ENCODE measurements around the gene CDK19. TPM values are rescaled to one million over a fixed set of nuclear protein-coding genes. Genes with fewer than 3 reads are reported as not detected.
"Not testable (repeated sequence)": the region's sequence is repeated elsewhere in the genome, so short reads cannot be mapped to it uniquely, and the experiment has no call there.

CDK19 gene
- polyA plus RNA-seq, 1 of the 3 experiments (the other 2 are of a cell fraction): 6.5 TPM

DNA sequence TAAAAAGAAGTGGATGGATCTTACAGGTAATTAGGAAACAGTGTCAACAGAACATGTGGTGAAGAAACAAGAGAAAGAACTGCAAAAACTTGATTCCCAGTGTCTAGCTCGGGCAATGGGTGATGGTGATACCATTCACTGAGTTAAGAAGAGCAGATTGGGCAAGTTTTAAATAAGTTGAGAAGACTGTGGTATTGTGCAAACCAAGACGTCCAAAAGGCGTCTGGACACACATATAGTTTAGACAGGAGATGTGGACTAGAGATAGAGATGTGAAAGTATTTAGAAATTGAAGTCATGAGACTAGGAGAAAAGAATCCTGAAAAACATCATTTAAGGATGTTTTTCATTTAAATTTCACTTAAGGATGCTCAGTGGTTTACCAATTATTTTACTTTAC lies 53.9 kb downstream of the CDK19 start (continued):
- TF ChIP-seq, protein P1, sequence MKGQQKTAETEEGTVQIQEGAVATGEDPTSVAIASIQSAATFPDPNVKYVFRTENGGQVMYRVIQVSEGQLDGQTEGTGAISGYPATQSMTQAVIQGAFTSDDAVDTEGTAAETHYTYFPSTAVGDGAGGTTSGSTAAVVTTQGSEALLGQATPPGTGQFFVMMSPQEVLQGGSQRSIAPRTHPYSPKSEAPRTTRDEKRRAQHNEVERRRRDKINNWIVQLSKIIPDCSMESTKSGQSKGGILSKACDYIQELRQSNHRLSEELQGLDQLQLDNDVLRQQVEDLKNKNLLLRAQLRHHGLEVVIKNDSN (IDR thresholded peaks at IDR 0.05; ENCODE audit: borderline replicate concordance, low read depth): no peak
- TF ChIP-seq MEF2A (IDR thresholded peaks at IDR 0.05; ENCODE audit: borderline replicate concordance, low read depth): no peak
- TF ChIP-seq, protein P2, sequence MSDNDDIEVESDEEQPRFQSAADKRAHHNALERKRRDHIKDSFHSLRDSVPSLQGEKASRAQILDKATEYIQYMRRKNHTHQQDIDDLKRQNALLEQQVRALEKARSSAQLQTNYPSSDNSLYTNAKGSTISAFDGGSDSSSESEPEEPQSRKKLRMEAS (IDR thresholded peaks at IDR 0.05; ENCODE audit: low read depth): no peak
- TF ChIP-seq TEAD4 (IDR thresholded peaks at IDR 0.05; ENCODE audit: borderline replicate concordance, insufficient read depth): no peak
- TF ChIP-seq, protein P3, sequence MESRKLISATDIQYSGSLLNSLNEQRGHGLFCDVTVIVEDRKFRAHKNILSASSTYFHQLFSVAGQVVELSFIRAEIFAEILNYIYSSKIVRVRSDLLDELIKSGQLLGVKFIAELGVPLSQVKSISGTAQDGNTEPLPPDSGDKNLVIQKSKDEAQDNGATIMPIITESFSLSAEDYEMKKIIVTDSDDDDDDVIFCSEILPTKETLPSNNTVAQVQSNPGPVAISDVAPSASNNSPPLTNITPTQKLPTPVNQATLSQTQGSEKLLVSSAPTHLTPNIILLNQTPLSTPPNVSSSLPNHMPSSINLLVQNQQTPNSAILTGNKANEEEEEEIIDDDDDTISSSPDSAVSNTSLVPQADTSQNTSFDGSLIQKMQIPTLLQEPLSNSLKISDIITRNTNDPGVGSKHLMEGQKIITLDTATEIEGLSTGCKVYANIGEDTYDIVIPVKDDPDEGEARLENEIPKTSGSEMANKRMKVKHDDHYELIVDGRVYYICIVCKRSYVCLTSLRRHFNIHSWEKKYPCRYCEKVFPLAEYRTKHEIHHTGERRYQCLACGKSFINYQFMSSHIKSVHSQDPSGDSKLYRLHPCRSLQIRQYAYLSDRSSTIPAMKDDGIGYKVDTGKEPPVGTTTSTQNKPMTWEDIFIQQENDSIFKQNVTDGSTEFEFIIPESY (IDR thresholded peaks at IDR 0.05; ENCODE audit: borderline replicate concordance, low read depth): no peak

DNA sequence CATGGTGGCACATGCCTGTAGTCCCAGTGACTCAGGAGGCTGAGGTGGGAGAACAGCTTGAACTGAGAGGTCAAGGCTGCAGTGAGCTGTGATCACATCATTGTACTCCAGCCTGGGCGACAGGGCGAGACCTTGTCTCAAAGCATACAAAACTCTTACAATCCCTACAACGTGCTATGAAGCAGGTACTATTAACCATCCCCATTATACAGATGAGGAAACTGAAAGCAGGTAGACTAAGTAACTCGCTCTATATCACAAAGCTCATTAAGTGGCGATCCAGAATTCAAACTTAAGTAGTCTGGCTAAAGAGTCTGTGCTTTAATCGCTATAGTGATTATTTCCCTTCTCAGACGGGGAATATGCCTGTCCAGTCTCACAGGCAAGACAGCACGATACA lies 54.7 kb downstream of the CDK19 start:
- no peak overlapping the region for H3K9ac ChIP-seq
- H3K9me2 ChIP-seq: no peaks in the 10 kb centered on the region
- no peaks in the 10 kb centered on the region for H3K9me3 ChIP-seq
- H3K4me1 ChIP-seq (ENCODE audit: control insufficient read depth in 1 of 2, insufficient read depth in 2 of 2, low read depth in 1 of 2, low read length in 1 of 2): no peaks in the 10 kb centered on the region
- ChIA-PET POLR2A (no interaction called here), CTCF (no interaction called here)
- no peak overlapping the region for H2AFZ ChIP-seq (ENCODE audit: low read depth)
- no peak overlapping the region for H3K4me2 ChIP-seq
- no peak overlapping the region for H3K27ac ChIP-seq (ENCODE audit: low read depth in 2 of 2, low read length in 1 of 2)
- H3K27me3 ChIP-seq (ENCODE audit: insufficient read depth): no peaks in the 10 kb centered on the region
- WGBS (ENCODE audit: low lambda C conversion rate): 98% methylated on average over 8 of the region's 8 CpGs
- H3K36me3 ChIP-seq (replicated peaks in 1 of 2; ENCODE audit: control insufficient read depth in 1 of 2, insufficient read depth in 2 of 2, low read length in 1 of 2): peaks cover 0 to 7% of the 10 kb centered on the region in 2 experiments
- TF ChIP-seq, protein P4, sequence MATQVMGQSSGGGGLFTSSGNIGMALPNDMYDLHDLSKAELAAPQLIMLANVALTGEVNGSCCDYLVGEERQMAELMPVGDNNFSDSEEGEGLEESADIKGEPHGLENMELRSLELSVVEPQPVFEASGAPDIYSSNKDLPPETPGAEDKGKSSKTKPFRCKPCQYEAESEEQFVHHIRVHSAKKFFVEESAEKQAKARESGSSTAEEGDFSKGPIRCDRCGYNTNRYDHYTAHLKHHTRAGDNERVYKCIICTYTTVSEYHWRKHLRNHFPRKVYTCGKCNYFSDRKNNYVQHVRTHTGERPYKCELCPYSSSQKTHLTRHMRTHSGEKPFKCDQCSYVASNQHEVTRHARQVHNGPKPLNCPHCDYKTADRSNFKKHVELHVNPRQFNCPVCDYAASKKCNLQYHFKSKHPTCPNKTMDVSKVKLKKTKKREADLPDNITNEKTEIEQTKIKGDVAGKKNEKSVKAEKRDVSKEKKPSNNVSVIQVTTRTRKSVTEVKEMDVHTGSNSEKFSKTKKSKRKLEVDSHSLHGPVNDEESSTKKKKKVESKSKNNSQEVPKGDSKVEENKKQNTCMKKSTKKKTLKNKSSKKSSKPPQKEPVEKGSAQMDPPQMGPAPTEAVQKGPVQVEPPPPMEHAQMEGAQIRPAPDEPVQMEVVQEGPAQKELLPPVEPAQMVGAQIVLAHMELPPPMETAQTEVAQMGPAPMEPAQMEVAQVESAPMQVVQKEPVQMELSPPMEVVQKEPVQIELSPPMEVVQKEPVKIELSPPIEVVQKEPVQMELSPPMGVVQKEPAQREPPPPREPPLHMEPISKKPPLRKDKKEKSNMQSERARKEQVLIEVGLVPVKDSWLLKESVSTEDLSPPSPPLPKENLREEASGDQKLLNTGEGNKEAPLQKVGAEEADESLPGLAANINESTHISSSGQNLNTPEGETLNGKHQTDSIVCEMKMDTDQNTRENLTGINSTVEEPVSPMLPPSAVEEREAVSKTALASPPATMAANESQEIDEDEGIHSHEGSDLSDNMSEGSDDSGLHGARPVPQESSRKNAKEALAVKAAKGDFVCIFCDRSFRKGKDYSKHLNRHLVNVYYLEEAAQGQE (IDR thresholded peaks at IDR 0.05; ENCODE audit: low read depth, low read length): no peak
- TF ChIP-seq, protein P5, sequence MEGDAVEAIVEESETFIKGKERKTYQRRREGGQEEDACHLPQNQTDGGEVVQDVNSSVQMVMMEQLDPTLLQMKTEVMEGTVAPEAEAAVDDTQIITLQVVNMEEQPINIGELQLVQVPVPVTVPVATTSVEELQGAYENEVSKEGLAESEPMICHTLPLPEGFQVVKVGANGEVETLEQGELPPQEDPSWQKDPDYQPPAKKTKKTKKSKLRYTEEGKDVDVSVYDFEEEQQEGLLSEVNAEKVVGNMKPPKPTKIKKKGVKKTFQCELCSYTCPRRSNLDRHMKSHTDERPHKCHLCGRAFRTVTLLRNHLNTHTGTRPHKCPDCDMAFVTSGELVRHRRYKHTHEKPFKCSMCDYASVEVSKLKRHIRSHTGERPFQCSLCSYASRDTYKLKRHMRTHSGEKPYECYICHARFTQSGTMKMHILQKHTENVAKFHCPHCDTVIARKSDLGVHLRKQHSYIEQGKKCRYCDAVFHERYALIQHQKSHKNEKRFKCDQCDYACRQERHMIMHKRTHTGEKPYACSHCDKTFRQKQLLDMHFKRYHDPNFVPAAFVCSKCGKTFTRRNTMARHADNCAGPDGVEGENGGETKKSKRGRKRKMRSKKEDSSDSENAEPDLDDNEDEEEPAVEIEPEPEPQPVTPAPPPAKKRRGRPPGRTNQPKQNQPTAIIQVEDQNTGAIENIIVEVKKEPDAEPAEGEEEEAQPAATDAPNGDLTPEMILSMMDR (IDR thresholded peaks at IDR 0.05): no peak
- TF ChIP-seq RCOR1 (IDR thresholded peaks at IDR 0.05; ENCODE audit: low read length): no peak
- TF ChIP-seq NFIC (IDR thresholded peaks at IDR 0.05; ENCODE audit: borderline replicate concordance): no peak
- TF ChIP-seq, protein P6, sequence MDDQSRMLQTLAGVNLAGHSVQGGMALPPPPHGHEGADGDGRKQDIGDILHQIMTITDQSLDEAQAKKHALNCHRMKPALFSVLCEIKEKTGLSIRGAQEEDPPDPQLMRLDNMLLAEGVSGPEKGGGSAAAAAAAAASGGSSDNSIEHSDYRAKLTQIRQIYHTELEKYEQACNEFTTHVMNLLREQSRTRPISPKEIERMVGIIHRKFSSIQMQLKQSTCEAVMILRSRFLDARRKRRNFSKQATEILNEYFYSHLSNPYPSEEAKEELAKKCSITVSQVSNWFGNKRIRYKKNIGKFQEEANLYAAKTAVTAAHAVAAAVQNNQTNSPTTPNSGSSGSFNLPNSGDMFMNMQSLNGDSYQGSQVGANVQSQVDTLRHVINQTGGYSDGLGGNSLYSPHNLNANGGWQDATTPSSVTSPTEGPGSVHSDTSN (IDR thresholded peaks at IDR 0.05): no peak
- TF ChIP-seq, protein P7, sequence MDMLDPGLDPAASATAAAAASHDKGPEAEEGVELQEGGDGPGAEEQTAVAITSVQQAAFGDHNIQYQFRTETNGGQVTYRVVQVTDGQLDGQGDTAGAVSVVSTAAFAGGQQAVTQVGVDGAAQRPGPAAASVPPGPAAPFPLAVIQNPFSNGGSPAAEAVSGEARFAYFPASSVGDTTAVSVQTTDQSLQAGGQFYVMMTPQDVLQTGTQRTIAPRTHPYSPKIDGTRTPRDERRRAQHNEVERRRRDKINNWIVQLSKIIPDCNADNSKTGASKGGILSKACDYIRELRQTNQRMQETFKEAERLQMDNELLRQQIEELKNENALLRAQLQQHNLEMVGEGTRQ (IDR thresholded peaks at IDR 0.05; ENCODE audit: borderline replicate concordance, low read depth, low read length): no peak
- H3F3A ChIP-seq (replicated peaks; ENCODE audit: insufficient read depth): no peaks in the 10 kb centered on the region
- no peak overlapping the region for H3K4me3 ChIP-seq (ENCODE audit: low read depth in 2 of 2, low read length in 1 of 2)
- no peak for DNase-seq
- H4K20me1 ChIP-seq (ENCODE audit: insufficient read depth): no peaks in the 10 kb centered on the region
- peaks cover 27% of the 10 kb centered on the region; the same call in 1 of the 2 replicates for H3K79me2 ChIP-seq (ENCODE audit: insufficient read depth)

DNA sequence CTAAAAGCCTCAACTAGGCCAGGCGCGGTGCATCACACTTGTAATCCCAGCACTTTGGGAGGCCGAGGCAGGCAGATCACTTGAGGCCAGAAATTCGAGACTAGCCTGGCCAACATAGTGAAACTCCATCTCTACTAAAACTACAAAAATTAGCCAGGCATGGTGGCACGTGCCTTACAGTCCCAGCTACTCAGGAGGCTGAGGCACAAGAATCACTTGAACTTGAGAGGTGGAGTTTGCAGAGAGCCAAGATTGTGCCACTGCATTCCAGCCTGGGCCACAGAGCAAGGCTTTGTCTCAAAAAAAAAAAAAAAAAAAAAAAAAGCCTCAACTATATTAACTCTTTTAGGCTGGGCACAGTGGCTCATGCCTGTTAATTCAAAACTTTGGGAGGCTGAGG lies 55.2 kb downstream of the CDK19 start:
- H2AFZ ChIP-seq (ENCODE audit: low read depth); POLR2A ChIA-PET; H3K4me2 ChIP-seq; H3K9me2 ChIP-seq; H3K27me3 ChIP-seq (ENCODE audit: insufficient read depth); H3K27ac ChIP-seq (ENCODE audit: low read depth in 2 of 2, low read length in 1 of 2); H3K9ac ChIP-seq; H3K4me1 ChIP-seq (ENCODE audit: control insufficient read depth in 1 of 2, insufficient read depth in 2 of 2, low read depth in 1 of 2, low read length in 1 of 2); DNase-seq; H3K4me3 ChIP-seq (ENCODE audit: low read depth in 2 of 2, low read length in 1 of 2); H3K9me3 ChIP-seq; H3F3A ChIP-seq (replicated peaks; ENCODE audit: insufficient read depth); CTCF ChIA-PET; H4K20me1 ChIP-seq (ENCODE audit: insufficient read depth); H3K36me3 ChIP-seq (replicated peaks in 1 of 2; ENCODE audit: control insufficient read depth in 1 of 2, insufficient read depth in 2 of 2, low read length in 1 of 2): not testable (repeated sequence)
- WGBS (ENCODE audit: low lambda C conversion rate): 91% methylated on average over 5 of the region's 5 CpGs
- H3K79me2 ChIP-seq (ENCODE audit: insufficient read depth): peaks cover 29% of the 10 kb centered on the region; the same call in 1 of the 2 replicates

Measured in SK-N-SH (cell line).